Esophagus muscularis mucosa (tissue), 4 donors: ENCODE measurements around the gene MOB3A.

ENCODE experiments used
- CTCF ChIP-seq, 3 experiments: fragments of 200-600 bp in 2 of 3; fragments of 450-650 bp in 1 of 3; sonication (generic) in 2 of 3; IDR thresholded peaks; one replicate each; pipeline ENCODE4 v1.5.1; 2017 to 2019; ENCODE audit warnings: antibody characterized with exemption in 3 of 3, mild to moderate bottlenecking in 2 of 3, moderate library complexity in 1 of 3
- EP300 ChIP-seq: sonication (generic); formaldehyde crosslinking; IDR thresholded peaks from one replicate; pipeline ENCODE4 v1.6.1; 2017; ENCODE audit warnings: antibody characterized with exemption
- POLR2A ChIP-seq: fragments of 450-650 bp; IDR thresholded peaks from one replicate; pipeline ENCODE4 v1.6.1; 2017; ENCODE audit warnings: antibody characterized with exemption, moderate library complexity, mild to moderate bottlenecking, low read depth
- POLR2AphosphoS5 ChIP-seq, 2 donors: sonication (generic); formaldehyde crosslinking; IDR thresholded peaks; one replicate each; pipeline ENCODE4 v1.6.1; 2017; ENCODE audit warnings: antibody characterized with exemption in 2 of 2

- TF ChIP-seq POLR2A (no peak), CTCF (IDR thresholded peaks at IDR 0.05) (no peak), POLR2AphosphoS5 (IDR thresholded peaks at IDR 0.05) (no peak), EP300 (no peak)
Measured at GRCh38 chr19:2116507-2116906, 20.4 kb upstream of the MOB3A start.
